DMS 273 (cell line): ENCODE measurements around the gene FCHO2.

Source experiments
- DNase-seq: peaks from one replicate; lab custom pipeline; 2025; ENCODE audit not compliant: unreplicated experiment; lab: John Stamatoyannopoulos, UW

The FCHO2 gene

GRCh38 chr5:73111536-73111935 lies 155.7 kb downstream of the FCHO2 start:
- no peak for DNase-seq

GRCh38 chr5:73112359-73112758 lies 156.5 kb downstream of the FCHO2 start:
- no peak for DNase-seq

GRCh38 chr5:73114044-73114688 lies 158.3 kb downstream of the FCHO2 start:
- no peak for DNase-seq

GRCh38 chr5:73115399-73116051 lies 159.7 kb downstream of the FCHO2 start:
- no peak for DNase-seq

- DNase-seq: no peak
These were observed 160.7 kb downstream of the FCHO2 start for GRCh38 chr5:73116506-73116905.

- DNase-seq: no peak
These were observed 161.4 kb downstream of the FCHO2 start for GRCh38 chr5:73117088-73117740.

GRCh38 chr5:73118391-73118973 lies 162.6 kb downstream of the FCHO2 start:
- DNase-seq: no peak

GRCh38 chr5:73119451-73120157 lies 163.8 kb downstream of the FCHO2 start:
- DNase-seq: no peak

- peak; percentile 87 for DNase-seq
These were observed 164.6 kb downstream of the FCHO2 start, which contains the start of gene TMEM171 for GRCh38 chr5:73120222-73121118. TSS of gene TMEM171 (plus strand) at chr5:73120575. CDS start at chr5:73123374, 2,799 bp downstream.

GRCh38 chr5:73121119-73121463 lies 165.2 kb downstream of the FCHO2 start:
- DNase-seq: no peak

- DNase-seq: no peak
These were observed 167.3 kb downstream of the FCHO2 start for GRCh38 chr5:73122875-73123810.

GRCh38 chr5:73125289-73125688 lies 169.4 kb downstream of the FCHO2 start:
- no peak for DNase-seq

- no peak for DNase-seq
These were observed 170.5 kb downstream of the FCHO2 start for GRCh38 chr5:73126381-73126780.

GRCh38 chr5:73126957-73127356 lies 171.1 kb downstream of the FCHO2 start:
- no peak for DNase-seq

GRCh38 chr5:73129143-73129542 lies 173.3 kb downstream of the FCHO2 start:
- no peak for DNase-seq

GRCh38 chr5:73130811-73131210 lies 175.0 kb downstream of the FCHO2 start:
- DNase-seq: no peak

GRCh38 chr5:73131711-73132425 lies 176.0 kb downstream of the FCHO2 start:
- no peak for DNase-seq

GRCh38 chr5:73132759-73133158 lies 176.9 kb downstream of the FCHO2 start:
- no peak for DNase-seq

- no peak for DNase-seq
These were observed 179.2 kb downstream of the FCHO2 start for GRCh38 chr5:73135021-73135420.
